ENCODE results near the gene FIBIN.
"Not testable (repeated sequence)": the region's sequence is repeated elsewhere in the genome, so short reads cannot be mapped to it uniquely, and the experiment has no call there.

FIBIN gene

DNA sequence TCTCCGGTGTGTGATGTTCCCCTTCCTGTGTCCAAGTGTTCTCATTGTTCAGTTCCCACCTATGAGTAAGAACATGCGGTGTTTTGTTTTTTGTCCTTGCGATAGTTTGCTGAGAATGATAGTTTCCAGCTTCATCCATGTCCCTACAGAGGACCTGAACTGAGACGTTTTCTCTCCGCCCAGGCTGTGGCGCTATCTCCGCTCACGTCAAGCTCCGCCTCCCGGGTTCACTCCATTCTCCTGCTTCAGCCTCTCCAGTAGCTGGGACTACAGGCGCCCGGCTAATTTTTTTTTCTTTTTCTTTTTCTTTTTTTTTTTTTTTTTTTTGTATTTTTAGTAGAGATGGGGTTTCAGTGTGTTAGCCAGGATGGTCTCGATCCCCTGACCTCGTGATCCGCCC, 16.7 kb upstream of the FIBIN start:
- not testable (repeated sequence) for DNase-seq (ENCODE audit: low spot score)

DNA sequence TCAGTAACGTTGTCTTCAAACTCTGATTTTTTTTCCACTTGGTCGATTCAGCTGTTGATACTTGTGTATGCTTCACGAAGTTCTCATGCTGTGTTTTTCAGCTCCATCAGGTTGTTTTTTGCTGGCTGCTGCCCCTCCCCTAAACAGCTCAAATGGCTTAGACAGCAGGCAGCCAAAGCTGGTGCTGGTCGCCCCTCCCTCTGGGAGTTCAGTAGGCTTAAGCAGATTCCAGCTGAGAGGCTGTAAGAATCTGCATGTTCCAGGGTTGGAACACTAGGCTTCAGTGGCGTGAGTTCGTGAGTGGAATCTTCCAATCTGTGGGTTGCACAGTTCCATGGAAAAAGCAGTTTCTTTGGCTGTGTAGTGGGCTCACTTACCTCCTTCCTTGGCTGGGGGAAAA, 10.3 kb upstream of the FIBIN start:
- DNase-seq (ENCODE audit: low spot score), result no peak

DNA sequence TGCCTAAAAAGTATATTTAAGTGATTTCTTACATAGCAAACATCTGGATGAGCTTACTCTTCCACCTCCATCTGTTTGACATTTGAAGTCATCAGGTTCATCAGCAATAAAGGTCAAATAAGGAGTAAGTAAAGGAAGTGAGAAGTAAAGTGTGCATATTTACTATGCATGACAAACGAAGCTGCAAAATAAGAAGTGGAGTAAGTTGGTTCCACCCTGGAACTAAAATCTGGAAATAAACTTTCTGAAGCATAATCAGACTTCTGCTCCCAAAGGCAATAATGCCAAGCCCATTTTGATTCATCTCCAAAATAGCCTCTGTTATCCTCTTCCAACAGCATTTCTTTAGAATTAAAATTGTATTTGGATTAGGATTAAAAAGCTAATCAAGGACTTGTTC, 8.4 kb upstream of the FIBIN start:
- no peak for DNase-seq (ENCODE audit: low spot score)

DNA sequence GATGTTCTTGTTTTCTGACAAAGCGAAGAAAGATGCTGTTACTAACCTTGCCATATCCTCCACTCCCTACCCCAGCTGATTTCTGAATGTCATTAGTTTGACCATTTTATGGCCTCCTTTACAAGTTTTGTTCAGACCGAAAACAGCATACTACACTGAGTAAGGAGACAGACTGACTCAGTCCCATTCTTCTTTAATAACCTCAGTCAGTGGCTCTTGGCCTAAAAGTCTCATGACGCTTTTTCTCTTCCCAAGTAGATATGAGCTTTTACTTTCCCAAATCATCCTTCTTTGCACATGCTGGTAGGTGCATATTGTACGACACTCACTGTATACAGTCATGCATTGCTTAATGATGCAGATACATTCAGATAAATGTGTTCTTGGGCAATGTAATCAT, 8.0 kb upstream of the FIBIN start:
- DNase-seq (ENCODE audit: low spot score), result no peak

DNA sequence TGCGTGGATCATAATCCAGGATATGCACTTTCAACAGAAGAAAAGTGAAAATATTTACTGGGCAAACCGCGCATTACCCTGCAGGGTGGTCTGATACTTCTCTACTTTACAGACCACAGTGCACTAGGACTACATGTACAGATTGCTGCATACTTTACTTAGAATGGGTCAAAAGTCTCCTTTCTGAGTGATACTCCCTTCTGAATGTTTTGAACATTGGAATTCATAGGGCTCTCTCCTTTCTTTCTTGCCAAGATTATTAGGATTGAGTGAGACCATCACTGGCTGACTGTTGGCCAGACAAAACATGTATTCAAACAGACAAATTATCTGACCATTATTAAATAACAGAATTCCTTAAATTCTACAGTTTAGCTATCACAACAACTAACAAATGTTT, 6.6 kb upstream of the FIBIN start:
- DNase-seq (ENCODE audit: low spot score), result no peak

DNA sequence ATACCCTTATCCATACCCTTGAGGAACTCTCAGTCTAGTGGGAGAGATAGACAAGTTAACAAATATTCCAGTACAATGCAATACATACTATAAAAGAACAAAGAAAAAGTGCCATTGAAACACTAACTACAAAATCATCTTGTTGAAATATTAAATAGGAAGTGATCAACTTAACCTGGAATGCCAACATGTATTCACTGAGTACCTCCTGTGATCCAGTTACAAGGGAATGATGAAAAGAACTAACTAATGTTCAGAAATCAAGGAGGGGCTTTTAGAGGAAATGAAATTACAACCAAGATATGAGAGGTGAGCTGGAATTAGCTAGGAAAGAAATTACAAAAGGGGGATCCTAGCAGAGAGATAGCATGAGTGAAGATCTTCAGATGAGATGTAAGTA, 6.2 kb upstream of the FIBIN start:
- DNase-seq (ENCODE audit: low spot score), result no peak

DNA sequence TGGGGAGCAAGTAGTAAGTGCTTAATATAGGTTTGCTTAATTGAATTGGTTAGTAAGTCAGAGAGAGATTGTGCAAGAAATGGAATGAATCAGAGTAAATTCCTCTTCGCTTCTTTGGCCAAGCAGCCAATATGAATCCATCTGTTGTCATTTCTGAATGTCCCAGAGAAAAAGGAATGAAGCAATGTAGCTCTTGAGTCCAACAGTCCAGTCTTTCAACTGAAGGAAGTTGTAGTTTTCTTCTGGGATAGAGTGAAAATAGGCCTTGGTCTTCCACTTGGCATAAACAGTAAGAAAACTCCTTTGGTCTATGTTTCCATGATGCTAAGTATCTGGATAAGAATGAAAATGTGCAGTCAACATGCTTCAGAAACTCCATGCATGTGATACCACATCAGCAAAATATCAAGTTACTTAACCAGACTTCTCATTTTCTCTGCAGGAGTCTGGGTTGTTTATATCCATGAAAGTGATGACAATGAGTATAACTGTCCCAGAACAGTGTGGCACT, 1.8 kb upstream of the FIBIN start:
- DNase-seq (ENCODE audit: low spot score), result no peak

DNA sequence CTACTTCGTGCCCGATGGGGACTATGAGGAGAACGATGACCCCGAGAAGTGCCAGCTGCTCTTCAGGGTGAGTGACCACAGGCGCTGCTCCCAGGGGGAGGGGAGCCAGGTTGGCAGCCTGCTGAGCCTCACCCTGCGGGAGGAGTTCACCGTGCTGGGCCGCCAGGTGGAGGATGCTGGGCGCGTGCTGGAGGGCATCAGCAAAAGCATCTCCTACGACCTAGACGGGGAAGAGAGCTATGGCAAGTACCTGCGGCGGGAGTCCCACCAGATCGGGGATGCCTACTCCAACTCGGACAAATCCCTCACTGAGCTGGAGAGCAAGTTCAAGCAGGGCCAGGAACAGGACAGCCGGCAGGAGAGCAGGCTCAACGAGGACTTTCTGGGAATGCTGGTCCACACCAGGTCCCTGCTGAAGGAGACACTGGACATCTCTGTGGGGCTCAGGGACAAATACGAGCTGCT, 751 bp downstream of the FIBIN start:
- no peak for DNase-seq (ENCODE audit: low spot score)

DNA sequence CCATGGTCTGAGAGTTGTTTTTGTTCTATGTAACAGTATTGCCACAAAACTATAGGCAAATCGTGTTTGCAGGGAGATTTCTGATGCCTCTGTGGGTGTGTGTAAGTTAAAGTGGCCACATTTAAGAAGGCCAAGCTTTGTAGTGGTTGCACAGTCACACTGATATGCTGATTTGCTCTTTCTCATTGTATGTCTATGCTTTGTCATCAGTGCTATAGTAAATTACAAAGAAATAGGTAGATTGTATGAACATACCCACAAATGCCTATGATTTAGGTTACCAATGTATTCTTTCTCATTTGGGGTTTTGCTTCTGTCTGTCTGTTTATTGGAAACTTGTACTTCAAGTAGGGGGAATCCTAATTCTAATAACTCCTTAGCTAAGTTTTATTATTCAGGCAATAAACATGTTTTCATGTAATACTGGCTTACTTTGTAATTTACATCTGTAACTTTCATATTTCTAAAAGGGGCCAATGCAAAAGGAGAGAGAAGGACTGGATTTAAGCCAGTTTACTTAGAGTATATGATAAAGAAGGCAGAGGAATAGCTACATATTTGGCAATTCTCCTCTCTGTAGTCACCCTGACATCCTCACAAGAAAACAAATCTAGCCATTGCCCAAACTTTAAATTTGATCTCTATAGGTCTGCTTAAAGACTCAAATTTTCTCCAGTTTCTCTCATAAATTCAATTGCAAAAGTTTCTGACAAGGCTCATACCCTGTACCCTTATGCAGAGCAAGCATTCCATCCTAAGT, 2.0 kb downstream of the FIBIN start:
- no peak for DNase-seq (ENCODE audit: low spot score)

DNA sequence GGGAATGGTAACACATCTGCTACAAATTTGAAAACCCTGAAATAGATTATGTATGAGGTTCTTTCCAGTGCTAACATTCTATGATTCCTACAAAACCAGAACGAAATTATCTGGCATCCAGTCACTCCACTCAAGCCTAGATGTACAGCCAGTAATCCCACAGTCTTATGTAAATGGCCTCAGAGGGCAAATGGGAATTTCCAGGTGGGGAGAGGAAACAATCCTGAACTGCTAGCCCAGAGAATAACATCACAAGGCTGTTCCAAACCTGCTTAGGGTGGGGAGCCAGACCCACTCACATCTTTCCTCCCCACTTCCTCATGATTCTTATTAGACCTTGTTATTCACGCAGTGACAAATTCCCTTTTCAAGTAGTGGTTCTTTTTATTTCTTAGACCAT, 3.5 kb downstream of the FIBIN start:
- no peak for DNase-seq (ENCODE audit: low spot score)

DNA sequence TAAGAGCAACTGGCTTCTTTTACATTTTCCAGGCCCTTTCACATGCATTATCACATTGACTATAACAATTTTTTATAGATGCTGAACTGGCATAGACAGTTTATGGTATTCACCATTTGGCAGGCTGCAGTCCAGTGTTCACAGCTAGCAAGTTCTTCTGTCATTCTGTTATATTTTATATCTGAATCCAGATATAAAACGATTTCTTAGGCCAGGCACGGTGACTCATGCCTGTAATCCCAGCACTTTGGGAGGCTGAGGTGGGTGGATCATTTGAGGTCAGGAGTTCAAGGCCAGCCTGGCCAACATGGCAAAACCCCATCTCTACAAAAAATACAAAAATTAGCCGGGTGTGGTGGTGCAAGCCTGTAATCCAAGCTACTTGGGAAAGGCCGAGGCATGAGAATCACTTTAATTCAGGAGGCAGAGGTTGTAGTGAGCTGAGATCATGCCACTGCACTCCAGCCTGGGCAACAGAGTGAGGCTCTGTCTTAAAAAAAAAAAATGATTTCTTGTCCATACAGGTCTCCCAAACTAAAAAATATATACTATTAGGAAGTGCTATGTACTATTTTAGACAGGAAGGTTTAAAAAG, 7.3 kb downstream of the FIBIN start:
- DNase-seq (ENCODE audit: low spot score), result not testable (repeated sequence)

DNA sequence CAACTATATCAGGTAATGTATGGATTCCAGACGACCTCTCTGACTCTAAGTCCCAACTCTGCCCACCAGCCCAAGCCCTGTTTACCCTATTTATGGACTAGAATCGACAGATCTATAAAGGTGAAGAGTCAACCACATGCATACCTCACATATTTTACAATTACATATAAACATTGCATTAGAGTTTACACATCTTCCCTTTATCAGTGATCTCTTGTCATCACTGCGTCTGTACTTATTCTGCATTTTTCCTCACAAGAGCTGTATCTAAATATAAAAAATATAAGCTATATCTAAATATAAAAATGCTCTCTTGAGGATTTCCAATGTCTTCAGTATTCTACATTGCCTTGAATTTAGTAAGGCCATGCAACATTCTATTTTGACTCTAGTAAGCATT, 8.5 kb downstream of the FIBIN start:
- no peak for DNase-seq (ENCODE audit: low spot score)

DNA sequence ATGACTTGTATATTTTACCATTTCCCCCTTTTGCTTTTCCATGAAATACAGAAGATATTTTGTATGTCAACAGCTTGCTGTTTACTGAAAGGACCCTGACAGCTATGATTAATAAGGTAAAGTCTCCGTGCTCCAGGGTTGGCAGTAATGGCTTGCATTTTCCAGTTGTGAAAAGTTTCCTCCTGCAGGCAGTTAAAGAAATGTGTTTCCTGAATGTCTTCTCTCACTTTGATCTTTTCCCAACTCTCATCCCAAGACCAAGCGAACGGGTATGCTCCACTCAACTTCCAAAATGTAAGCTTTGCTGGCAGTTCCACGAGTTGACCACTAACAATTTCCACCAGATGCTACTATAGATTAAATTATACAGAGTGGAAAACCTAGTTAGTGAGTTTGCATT, 8.9 kb downstream of the FIBIN start:
- no peak for DNase-seq (ENCODE audit: low spot score)

DNA sequence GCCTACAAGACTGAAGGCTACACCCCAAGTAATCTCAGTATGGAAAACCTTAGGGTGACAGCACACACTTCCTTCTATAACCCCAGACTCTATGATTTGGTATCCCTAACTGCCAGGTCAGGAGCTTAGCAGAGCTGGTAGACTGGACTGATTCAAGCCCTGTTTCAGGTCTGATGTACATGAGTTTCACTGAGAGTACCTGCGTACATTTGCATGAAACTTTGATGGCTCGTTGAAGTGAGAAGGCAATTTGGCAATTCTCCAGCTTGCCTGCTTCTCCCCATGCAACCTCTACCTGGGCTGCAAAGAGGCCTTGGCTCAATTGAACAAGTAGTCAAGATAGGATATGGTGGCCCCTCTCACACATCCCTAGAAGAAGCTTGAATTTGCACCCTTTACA, 10.2 kb downstream of the FIBIN start:
- no peak for DNase-seq (ENCODE audit: low spot score)

DNA sequence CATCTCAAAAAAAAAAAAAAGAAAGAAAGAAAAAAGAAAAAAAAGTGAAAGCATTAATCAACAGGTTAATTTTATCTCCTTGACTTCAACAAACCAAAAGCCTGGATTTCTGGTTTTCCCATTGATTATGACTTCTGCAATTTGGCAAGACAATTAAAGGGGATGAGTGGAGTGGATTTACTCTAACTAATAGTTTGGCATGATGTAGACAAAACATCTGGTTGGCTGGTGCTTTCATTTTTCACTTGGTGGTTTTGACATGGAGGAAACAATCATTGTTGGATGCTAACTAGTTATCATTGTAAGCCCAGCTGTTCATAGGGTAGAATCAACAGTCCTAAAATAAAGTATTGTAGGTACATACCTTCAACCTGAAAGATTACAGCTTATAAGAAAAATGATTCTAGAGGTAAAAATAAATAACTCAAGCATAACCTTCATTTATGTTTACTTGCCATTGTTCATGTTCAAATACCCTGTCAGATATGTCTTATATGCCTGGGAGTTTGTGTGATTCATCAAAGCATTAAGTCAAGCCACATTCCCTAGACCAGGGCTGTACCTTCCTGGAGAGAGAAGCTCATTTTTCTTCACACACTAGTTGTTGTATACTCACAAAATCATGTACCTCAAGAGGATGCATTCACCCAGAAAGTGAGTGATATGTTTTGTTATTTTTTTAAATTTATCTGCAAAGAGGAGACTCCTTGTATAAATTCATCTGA, 15.1 kb downstream of the FIBIN start:
- DNase-seq (ENCODE audit: low spot score), result no peak

DNA sequence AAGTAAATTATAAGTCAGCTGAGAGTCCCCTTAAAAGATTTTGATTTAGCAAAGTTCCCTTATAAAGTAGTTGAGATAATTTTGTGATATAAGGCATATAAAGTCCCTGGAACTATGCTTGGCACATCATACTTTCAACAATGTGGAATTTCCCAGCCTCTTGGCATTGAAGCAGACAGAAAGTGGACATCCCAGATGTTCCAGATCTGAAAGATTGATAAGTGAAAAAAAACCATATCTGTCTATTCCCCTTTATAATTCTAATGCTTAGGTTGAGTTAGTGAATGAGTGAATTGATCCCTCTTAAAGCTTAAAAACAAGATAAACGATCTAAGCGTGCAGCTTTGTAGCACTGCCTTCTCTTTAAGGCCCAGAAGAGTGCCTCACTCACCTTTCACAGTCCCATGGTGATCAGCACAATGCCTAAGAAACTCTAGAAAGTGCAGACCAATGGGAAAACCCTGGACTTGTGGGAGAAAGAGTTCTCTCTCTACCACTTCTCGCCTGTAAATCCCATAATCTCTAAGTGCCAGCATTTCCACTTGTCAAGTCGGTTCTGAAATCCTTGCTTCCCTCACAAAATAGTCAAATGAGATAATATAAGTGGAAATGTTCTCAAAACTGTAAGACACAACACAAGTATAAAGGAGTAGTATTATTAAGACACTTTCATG, 17.8 kb downstream of the FIBIN start:
- DNase-seq (ENCODE audit: low spot score), result no peak

DNA sequence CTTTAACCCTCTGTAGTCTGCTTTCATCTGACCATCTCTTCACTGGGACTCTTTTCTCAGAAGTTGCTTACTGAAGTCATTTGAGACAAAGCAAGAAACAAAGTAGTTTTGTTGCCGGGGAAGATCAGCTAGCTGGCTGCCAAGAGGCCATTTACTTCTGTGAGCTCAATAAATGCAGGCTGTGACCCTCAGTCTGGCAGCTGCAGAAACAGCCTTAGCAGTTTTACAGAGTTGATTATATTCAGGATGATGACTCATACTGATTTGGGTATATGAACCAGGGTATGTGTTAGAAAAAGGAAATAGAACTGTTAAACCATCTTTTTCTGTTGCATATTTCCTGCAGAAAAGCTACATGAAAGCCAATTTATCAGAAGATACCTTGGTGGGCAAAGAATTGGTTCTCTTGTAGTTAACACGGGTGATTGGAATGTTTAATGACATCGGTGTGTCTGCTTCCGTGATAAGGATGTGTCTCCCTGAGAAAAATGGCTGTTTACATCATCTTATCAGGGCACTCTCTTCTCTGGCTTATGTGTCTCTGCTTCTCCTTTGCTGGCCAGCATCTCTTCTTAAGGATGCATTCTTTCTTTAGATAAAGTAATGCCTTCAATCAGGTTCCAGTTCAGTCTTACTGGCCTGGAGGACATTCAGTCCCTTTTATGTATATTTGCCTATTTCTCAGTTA, 18.5 kb downstream of the FIBIN start:
- DNase-seq (ENCODE audit: low spot score), result no peak

DNA sequence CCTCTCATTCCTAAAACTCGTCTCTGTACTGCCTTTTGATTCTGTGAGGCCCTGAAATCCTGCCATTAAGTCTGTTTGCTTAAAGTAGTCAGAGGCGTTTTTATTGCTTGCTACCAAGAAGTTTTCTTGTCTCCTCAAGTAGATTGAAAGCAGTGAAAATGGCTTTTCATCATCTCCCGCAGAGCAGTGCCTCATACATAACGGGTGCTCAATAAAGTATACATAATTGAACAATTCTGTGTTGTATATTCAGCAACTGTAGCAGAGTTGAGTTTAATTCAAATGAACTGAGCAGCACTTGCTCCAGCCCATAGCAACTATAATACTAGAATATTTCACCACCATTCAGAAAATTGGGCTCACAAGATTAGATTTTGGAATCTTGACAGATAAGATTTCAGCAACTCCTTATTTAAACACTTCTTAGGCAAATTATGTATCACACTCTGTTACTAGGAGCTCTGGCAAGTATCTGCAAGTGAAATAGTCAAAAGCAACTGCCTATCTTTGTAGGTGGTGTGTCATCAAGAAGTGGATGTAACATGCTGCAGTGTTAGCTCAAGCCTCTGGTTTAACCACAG, 20.0 kb downstream of the FIBIN start:
- DNase-seq (ENCODE audit: low spot score), result no peak

DNA sequence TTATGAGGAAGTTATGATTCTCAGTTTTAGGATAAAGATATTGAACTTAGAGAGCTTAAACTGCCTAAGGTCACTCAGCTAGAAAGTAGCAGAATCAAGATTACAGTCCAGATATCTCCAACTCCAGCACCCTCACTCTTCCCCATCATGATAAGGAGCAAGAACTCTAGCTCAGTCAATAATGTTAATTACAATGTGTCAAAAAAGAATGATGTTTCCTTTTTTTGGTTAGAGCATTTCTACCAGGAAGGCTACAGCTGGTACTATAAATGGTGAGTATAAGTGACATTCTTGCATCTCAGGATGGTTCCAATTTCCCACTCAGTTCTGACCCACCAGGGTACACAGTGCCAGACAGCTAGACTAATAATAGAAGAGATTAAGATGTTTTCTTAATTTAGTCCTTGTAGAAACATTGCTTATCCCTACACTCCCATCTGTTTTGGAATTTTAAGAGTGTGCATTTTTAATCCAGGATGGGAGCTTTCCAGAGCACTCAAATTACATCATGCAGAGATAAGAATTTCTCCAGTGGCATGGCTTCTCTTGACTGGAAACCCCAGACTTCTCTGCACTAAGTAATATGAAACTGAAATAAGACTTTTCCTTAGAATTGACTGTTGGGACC, 25.1 kb downstream of the FIBIN start:
- no peak for DNase-seq (ENCODE audit: low spot score)

DNA sequence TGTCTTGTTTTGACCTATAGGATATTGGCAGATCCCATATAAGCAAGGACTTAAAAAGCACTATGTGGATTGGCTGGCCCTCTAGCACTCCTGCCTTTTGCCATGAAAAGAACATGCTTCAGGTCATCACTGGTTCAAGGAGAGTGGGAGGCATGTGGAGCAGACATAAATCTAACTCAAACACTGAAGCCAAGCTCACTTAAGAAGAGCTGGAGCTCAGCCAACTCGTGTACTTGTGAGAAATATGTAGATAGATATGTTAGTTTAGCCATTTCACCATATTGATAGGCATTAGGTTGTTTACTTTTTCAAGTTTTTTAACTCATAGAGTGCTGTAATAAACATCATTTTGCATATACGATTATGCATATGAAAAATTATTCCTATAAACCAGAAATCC, 26.8 kb downstream of the FIBIN start:
- DNase-seq (ENCODE audit: low spot score), result no peak

DNA sequence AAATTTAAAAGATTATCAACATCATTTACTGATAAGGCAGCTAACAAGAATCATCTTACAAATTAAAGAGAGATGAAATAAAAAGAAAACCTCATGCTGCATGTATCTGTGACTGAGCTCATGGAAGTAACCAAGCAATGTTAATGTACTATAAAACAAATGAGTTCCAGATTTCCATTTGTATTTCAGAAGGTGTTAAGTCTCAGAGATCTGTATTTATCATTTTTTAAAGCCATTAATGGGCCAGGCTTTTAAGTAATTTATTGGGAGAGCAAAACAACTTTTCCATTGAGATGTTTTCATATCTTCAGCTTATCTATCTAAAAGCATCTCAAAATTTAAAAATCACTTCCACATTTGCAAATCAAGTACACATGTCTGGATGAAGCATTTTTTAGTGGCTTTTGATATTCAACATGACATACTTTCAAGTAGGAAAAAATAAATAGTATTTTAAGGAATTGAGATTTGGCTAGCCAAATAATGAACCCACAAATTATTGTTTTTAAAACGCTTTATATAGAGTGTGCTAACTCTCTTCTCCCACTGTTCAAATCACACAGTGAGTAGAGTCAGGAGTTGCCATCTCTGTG, 28.8 kb downstream of the FIBIN start:
- no peak for DNase-seq (ENCODE audit: low spot score)

All from SW480 (cell line).